ENCODE results near the gene ME3. TPM values are rescaled to one million over a fixed set of nuclear protein-coding genes. Genes with fewer than 3 reads are reported as not detected.

Gene ME3
- total and polyA plus RNA-seq, 4 donors: 7.4 to 38.7 (median 21.2) TPM

DNA sequence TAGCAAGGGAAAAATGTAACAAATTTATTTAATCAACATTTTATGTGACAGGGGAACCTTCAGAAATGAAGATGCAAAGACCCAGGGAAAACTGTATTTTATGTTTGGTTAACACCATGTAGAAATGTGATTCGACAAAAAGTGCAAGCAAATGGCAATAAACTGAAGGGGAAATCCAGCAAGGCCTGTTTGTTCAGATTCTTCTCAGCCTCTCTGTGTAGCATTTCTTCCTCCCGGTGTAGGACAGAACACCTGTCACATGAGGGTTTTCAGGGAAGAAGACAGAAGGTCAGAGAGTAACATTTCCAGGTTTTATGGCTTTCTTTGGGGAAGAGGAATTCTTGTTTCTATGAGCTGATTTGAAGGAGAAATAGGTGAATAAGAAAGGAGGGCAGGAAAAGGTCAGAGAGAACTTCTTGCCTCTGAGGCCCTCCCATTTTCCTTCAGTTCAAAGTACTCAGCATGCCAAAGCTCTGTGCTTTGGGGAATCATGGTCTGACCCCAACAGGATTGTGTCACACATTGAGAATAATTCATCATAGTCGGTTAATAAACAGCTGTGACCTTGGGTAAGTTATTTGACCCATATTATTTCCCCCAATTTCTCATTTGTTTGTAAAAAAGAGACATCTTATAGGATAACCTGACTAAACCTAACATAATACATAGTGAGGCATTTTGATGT is 45.5 kb upstream of the ME3 start:
- ATAC-seq (ENCODE audit: insufficient read depth, low FRiP score) (no peak), DNase-seq (no peak)
- Histone ChIP-seq H3K4me3 (no peak overlapping the region), H3K4me1 (ENCODE audit: control insufficient read depth in 5 of 5, insufficient read depth in 5 of 5, low read length in 5 of 5) (peaks cover 0 to 7% (median 0%) of the 10 kb centered on the region in 5 donors), H3K27ac (ENCODE audit: low read depth in 1 of 2, low read length in 1 of 2) (no peak overlapping the region), H3K9ac (ENCODE audit: insufficient read depth in 1 of 2, low read length in 2 of 2) (no peak overlapping the region), H3K9me3 (ENCODE audit: control insufficient read depth in 4 of 4, insufficient read depth in 3 of 4, low read length in 3 of 4) (no peaks in the 10 kb centered on the region), H3K36me3 (ENCODE audit: control insufficient read depth in 4 of 4, insufficient read depth in 4 of 4, low read length in 4 of 4) (no peaks in the 10 kb centered on the region), H3K27me3 (ENCODE audit: control insufficient read depth in 3 of 3, insufficient read depth in 3 of 3, low read length in 2 of 3) (no peaks in the 10 kb centered on the region)
- TF ChIP-seq, protein P1, sequence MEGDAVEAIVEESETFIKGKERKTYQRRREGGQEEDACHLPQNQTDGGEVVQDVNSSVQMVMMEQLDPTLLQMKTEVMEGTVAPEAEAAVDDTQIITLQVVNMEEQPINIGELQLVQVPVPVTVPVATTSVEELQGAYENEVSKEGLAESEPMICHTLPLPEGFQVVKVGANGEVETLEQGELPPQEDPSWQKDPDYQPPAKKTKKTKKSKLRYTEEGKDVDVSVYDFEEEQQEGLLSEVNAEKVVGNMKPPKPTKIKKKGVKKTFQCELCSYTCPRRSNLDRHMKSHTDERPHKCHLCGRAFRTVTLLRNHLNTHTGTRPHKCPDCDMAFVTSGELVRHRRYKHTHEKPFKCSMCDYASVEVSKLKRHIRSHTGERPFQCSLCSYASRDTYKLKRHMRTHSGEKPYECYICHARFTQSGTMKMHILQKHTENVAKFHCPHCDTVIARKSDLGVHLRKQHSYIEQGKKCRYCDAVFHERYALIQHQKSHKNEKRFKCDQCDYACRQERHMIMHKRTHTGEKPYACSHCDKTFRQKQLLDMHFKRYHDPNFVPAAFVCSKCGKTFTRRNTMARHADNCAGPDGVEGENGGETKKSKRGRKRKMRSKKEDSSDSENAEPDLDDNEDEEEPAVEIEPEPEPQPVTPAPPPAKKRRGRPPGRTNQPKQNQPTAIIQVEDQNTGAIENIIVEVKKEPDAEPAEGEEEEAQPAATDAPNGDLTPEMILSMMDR (IDR thresholded peaks at IDR 0.05; ENCODE audit: control extremely low read depth, extremely low read depth): no peak
- 56 to 63% methylated on average over 3 of the region's 3 CpGs for WGBS, 2 donors

DNA sequence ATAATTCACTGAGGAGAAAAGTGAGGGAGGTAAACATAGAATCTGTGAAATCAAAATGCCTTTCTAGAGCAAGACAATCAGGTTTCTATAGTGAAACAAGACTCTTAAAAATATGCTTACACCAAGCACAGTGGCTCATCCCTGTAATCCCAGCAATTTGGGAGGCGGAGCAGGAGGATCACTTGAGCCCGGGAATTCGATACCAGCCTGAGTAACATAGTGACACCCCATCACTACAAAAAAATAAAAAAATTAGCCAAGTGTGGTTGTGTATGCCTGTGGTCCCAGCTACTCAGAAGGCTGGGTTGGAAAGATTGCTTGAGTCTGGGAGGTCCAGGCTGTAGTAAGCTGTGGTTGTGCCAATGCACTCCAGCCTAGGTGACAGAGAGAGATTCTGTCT is 43.2 kb upstream of the ME3 start:
- H3K9me3 ChIP-seq (ENCODE audit: control insufficient read depth in 4 of 4, insufficient read depth in 3 of 4, low read length in 3 of 4): no peaks in the 10 kb centered on the region
- H3K27me3 ChIP-seq (ENCODE audit: control insufficient read depth in 3 of 3, insufficient read depth in 3 of 3, low read length in 2 of 3): no peaks in the 10 kb centered on the region
- no peak overlapping the region for H3K27ac ChIP-seq (ENCODE audit: low read depth in 1 of 2, low read length in 1 of 2)
- no peak overlapping the region for H3K9ac ChIP-seq (ENCODE audit: insufficient read depth in 1 of 2, low read length in 2 of 2)
- no peak for DNase-seq
- H3K4me1 ChIP-seq (ENCODE audit: control insufficient read depth in 5 of 5, insufficient read depth in 5 of 5, low read length in 5 of 5): peaks cover 0 to 5% (median 0%) of the 10 kb centered on the region in 5 donors
- 93 to 98% methylated on average over 3 of the region's 3 CpGs for WGBS, 2 donors
- H3K36me3 ChIP-seq (ENCODE audit: control insufficient read depth in 4 of 4, insufficient read depth in 4 of 4, low read length in 4 of 4): no peaks in the 10 kb centered on the region
- no peak for ATAC-seq (ENCODE audit: insufficient read depth, low FRiP score)
- TF ChIP-seq, protein P1 (IDR thresholded peaks at IDR 0.05; ENCODE audit: control extremely low read depth, extremely low read depth): no peak
- H3K4me3 ChIP-seq: no peak overlapping the region

DNA sequence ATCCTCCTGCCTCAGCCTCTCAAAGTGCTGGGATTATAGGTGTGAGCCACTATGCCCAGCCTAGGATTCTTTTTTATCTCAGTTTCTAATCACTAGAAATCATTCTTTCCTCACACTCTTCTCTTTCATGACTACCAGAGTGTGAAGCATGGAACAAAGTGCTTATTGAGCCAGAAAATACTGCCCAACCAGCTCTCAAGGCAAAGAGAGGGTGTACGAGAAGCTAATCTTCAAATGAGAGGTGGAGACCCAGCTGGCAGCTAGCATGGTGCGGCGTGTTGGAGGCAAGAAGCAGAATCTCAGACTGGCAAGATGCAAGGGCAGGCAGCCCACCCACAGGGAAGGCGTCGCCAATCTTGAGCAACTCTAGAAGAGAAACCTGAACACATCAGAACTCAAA is 41.1 kb upstream of the ME3 start:
- TF ChIP-seq, protein P1 (IDR thresholded peaks at IDR 0.05; ENCODE audit: control extremely low read depth, extremely low read depth): no peak
- H3K36me3 ChIP-seq (ENCODE audit: control insufficient read depth in 4 of 4, insufficient read depth in 4 of 4, low read length in 4 of 4): no peaks in the 10 kb centered on the region
- no peak overlapping the region for H3K4me3 ChIP-seq
- H3K4me1 ChIP-seq (ENCODE audit: control insufficient read depth in 5 of 5, insufficient read depth in 5 of 5, low read length in 5 of 5): peaks cover 0 to 4% (median 0%) of the 10 kb centered on the region in 5 donors
- H3K9me3 ChIP-seq (ENCODE audit: control insufficient read depth in 4 of 4, insufficient read depth in 3 of 4, low read length in 3 of 4): no peaks in the 10 kb centered on the region
- DNase-seq (no peak), ATAC-seq (ENCODE audit: insufficient read depth, low FRiP score) (no peak)
- H3K27me3 ChIP-seq (ENCODE audit: control insufficient read depth in 3 of 3, insufficient read depth in 3 of 3, low read length in 2 of 3): no peaks in the 10 kb centered on the region
- no peak overlapping the region for H3K27ac ChIP-seq (ENCODE audit: low read depth in 1 of 2, low read length in 1 of 2)
- H3K9ac ChIP-seq (ENCODE audit: insufficient read depth in 1 of 2, low read length in 2 of 2): no peak overlapping the region
- WGBS, 2 donors: 92 to 95% methylated on average over 5 of the region's 5 CpGs

DNA sequence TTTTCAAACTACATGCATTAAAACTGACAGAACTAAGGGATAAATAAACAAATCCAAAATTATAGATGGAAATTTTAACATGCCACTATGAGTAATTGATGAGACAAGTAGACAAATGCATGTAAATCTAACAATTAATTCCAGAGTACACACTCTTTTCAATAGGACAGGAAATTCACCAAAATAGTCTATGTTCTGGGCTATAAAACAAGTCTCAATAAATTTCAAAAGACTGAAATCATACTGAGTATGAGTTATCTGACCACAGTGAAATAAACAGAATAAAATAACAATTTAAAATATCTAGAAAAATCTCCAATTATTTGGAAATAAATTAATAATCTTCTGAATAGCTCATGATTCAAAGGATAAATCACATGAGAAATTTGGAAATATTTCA is 38.5 kb upstream of the ME3 start:
- Histone ChIP-seq H3K9me3 (ENCODE audit: control insufficient read depth in 4 of 4, insufficient read depth in 3 of 4, low read length in 3 of 4) (no peaks in the 10 kb centered on the region), H3K4me1 (ENCODE audit: control insufficient read depth in 5 of 5, insufficient read depth in 5 of 5, low read length in 5 of 5) (peaks cover 0 to 10% (median 0%) of the 10 kb centered on the region in 5 donors), H3K27ac (ENCODE audit: low read depth in 1 of 2, low read length in 1 of 2) (no peak overlapping the region), H3K36me3 (ENCODE audit: control insufficient read depth in 4 of 4, insufficient read depth in 4 of 4, low read length in 4 of 4) (no peaks in the 10 kb centered on the region), H3K9ac (ENCODE audit: insufficient read depth in 1 of 2, low read length in 2 of 2) (no peak overlapping the region), H3K4me3 (no peak overlapping the region), H3K27me3 (ENCODE audit: control insufficient read depth in 3 of 3, insufficient read depth in 3 of 3, low read length in 2 of 3) (no peaks in the 10 kb centered on the region)
- DNase-seq (no peak), ATAC-seq (ENCODE audit: insufficient read depth, low FRiP score) (no peak)
- TF ChIP-seq, protein P1 (IDR thresholded peaks at IDR 0.05; ENCODE audit: control extremely low read depth, extremely low read depth): no peak
